BLaER1 treated with 17β-estradiol and CSF1 and Interleukin-3, amounts not matched to agents 10 nM and 100 nM (cell line): ENCODE results near the gene C16orf92.
A peak's percentile ranks its signal among the peaks of the same experiment; 100 is the strongest.

ENCODE experiments used
- H3K27ac ChIP-seq, 11 experiments: shearing (Covaris generic); formaldehyde crosslinking; 2 replicates each; pipeline ENCODE4 v1.8.1; 2022
- H3K27me3 ChIP-seq, 11 experiments: shearing (Covaris generic); formaldehyde crosslinking; 2 replicates each; pipeline ENCODE4 v1.8.1; 2022
- H3K36me3 ChIP-seq, 11 experiments: shearing (Covaris generic); formaldehyde crosslinking; 2 replicates each; pipeline ENCODE4 v1.8.1; 2022
- H3K4me1 ChIP-seq, 10 experiments: shearing (Covaris generic); formaldehyde crosslinking; 2 replicates each; pipeline ENCODE4 v1.8.1; 2022
- H3K4me2 ChIP-seq, 11 experiments: shearing (Covaris generic); formaldehyde crosslinking; 2 replicates each; pipeline ENCODE4 v1.8.1; 2022
- H3K4me3 ChIP-seq, 10 experiments: shearing (Covaris generic); formaldehyde crosslinking; 2 replicates each; pipeline ENCODE4 v1.8.1; 2022
- H3K9ac ChIP-seq, 11 experiments: shearing (Covaris generic); formaldehyde crosslinking; 2 replicates each; pipeline ENCODE4 v1.8.1; 2022
- H3K9me3 ChIP-seq, 11 experiments: shearing (Covaris generic); formaldehyde crosslinking; replicated peaks in 1 of 11; 2 replicates each; pipeline ENCODE4 v1.8.1; 2022
- H4K20me1 ChIP-seq, 11 experiments: shearing (Covaris generic); formaldehyde crosslinking; 2 replicates each; pipeline ENCODE4 v1.8.1; 2022
- Cebpa-rat ChIP-seq, 11 experiments: shearing (Covaris generic); IDR thresholded peaks; 2 replicates each; pipeline ENCODE4 v1.8.1; 2022

Gene C16orf92

DNA sequence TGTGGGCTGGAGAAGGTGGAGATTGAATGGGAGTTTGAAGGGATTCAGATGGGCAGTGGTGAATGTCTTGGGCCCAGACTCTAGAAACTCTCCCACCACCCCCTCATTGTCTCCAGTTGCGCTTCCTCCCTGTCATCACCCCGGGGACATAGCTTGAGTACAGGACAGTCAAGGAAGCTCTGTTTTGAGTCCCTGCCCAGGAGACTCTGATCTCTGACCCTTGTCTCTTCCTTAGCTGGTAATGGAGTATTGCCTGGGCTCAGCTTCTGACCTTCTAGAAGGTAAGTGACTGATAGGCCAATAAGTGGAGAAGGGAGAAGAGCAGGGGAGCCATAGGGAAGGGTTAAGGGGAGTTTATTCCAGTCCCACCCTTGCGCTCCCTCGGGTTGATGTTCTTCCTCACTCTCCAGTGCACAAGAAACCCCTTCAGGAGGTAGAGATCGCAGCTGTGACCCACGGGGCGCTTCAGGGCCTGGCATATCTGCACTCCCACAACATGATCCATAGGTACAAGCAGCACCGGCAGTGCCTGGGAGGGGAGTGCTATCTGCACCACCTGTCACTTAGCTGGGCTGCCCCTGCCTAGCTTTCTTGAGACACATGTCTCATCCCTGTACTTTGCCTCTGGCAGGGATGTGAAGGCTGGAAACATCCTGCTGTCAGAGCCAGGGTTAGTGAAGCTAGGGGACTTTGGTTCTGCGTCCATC lies 44.3 kb upstream of the C16orf92 start:
- peaks cover 36 to 45% (median 41%) of the 10 kb centered on the region in 10 experiments for H3K4me1 ChIP-seq
- H3K27ac ChIP-seq = no peak overlapping the region
- H3K9ac ChIP-seq = peak overlapping the region in 1 of 11 experiments; percentile 4; a peak in 1 of 22 replicates
- no peaks in the 10 kb centered on the region for H3K27me3 ChIP-seq
- no peaks in the 10 kb centered on the region for H3K9me3 ChIP-seq
- H3K36me3 ChIP-seq = peaks cover 64 to 71% (median 67%) of the 10 kb centered on the region in 11 experiments
- peaks cover 32 to 84% (median 52%) of the 10 kb centered on the region in 11 experiments for H4K20me1 ChIP-seq
- no peak for TF ChIP-seq Cebpa-rat (IDR thresholded peaks at IDR 0.05)
- no peak overlapping the region for H3K4me3 ChIP-seq
- peak overlapping the region in 2 of 11 experiments; percentile 11 to 99; a peak in 3 of 22 replicates for H3K4me2 ChIP-seq

GRCh38 chr16:29982560-29983419 lies 40.2 kb upstream of the C16orf92 start:
- Histone ChIP-seq H3K36me3 (peaks cover 100% of the 10 kb centered on the region in 11 experiments), H3K27ac (no peak overlapping the region)
- no peak for TF ChIP-seq Cebpa-rat (IDR thresholded peaks at IDR 0.05)

GRCh38 chr16:29983420-29984136 lies 39.4 kb upstream of the C16orf92 start:
- Histone ChIP-seq H3K9ac (peak overlapping the region in 4 of 11 experiments; percentile 11 to 51 (median 20); a peak in 3 of 22 replicates), H3K9me3 (no peaks in the 10 kb centered on the region), H3K4me2 (no peak overlapping the region), H3K4me1 (peaks cover 0 to 3% (median under 1%) of the 10 kb centered on the region in 10 experiments; a peak in 5 of 20 replicates), H4K20me1 (peaks cover 0 to 91% (median 15%) of the 10 kb centered on the region in 11 experiments; a peak in 17 of 22 replicates), H3K27me3 (no peaks in the 10 kb centered on the region), H3K27ac (0 out of 22 replicates have a peak overlapping the region, but pooled peaks of 1 of the 11 experiments have one; percentile 7), H3K36me3 (peaks cover 100% of the 10 kb centered on the region in 11 experiments), H3K4me3 (no peak overlapping the region)
- no peak for TF ChIP-seq Cebpa-rat (IDR thresholded peaks at IDR 0.05)

More at GRCh38 chr16:29982560-29983419, 40.2 kb upstream of the C16orf92 start:
- Histone ChIP-seq H3K27me3 (no peaks in the 10 kb centered on the region), H3K4me1 (peaks cover 0 to 11% (median 8%) of the 10 kb centered on the region in 10 experiments; a peak in 15 of 20 replicates), H4K20me1 (peaks cover 0 to 91% (median 23%) of the 10 kb centered on the region in 11 experiments; a peak in 18 of 22 replicates), H3K4me2 (no peak overlapping the region), H3K9me3 (no peaks in the 10 kb centered on the region), H3K4me3 (no peak overlapping the region), H3K9ac (peak overlapping the region in 1 of 11 experiments; percentile 19; a peak in 1 of 22 replicates)

DNA sequence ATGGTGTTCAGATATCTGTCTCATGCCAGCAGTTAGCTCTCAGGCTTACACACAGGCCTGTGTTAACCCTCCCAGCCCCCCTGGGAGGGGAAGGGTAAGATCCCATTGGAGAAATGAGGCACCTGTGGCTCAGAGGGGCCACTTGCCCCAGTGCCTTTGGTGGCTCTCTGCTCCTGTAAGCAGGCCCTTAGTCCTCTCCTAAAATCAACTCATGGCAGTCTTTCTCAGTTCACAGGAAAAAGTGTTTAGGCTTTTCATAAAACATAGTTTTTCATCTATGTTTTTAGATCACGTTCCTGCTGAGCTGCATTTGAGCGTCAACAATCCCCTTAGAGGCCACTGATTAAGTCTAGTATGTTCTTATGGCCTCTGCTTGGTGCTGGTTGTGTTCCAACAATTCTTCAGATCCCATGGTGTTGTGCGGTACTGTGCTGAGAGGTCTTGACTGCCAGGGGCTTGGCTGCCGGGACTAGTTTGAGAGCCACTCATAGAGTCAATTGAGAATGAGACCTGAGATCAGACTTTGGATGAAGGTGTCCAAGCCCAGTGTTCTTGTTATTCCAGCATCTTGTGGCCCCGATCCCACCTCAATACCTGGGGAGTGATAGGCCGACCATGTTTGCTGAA lies 38.7 kb upstream of the C16orf92 start:
- no peak overlapping the region for H3K4me2 ChIP-seq
- TF ChIP-seq Cebpa-rat (IDR thresholded peaks at IDR 0.05) = no peak
- 0 out of 22 replicates have a peak overlapping the region, but pooled peaks of 1 of the 11 experiments have one; percentile 7 for H3K27ac ChIP-seq
- peak overlapping the region in 4 of 11 experiments; percentile 19 to 51 (median 32); a peak in 4 of 22 replicates for H3K9ac ChIP-seq
- H3K9me3 ChIP-seq = no peaks in the 10 kb centered on the region
- no peaks in the 10 kb centered on the region for H3K4me1 ChIP-seq
- H3K27me3 ChIP-seq = no peaks in the 10 kb centered on the region
- no peak overlapping the region for H3K4me3 ChIP-seq
- peaks cover 100% of the 10 kb centered on the region in 11 experiments for H3K36me3 ChIP-seq
- H4K20me1 ChIP-seq = peaks cover 0 to 90% (median 8%) of the 10 kb centered on the region in 11 experiments; a peak in 12 of 22 replicates

- peaks cover 100% of the 10 kb centered on the region in 11 experiments for H3K36me3 ChIP-seq
Observed at GRCh38 chr16:29984764-29985147, 38.2 kb upstream of the C16orf92 start.

DNA sequence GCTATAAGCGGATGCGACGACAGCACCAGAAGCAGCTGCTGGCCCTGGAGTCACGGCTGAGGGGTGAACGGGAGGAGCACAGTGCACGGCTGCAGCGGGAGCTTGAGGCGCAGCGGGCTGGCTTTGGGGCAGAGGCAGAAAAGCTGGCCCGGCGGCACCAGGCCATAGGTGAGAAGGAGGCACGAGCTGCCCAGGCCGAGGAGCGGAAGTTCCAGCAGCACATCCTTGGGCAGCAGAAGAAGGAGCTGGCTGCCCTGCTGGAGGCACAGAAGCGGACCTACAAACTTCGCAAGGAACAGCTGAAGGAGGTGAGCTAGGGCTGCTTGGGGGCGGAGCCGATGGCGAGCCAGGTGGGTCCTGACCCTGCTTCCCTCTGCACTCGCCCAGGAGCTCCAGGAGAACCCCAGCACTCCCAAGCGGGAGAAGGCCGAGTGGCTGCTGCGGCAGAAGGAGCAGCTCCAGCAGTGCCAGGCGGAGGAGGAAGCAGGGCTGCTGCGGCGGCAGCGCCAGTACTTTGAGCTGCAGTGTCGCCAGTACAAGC lies 37.7 kb upstream of the C16orf92 start:
- H3K4me1 ChIP-seq = no peaks in the 10 kb centered on the region
- TF ChIP-seq Cebpa-rat (IDR thresholded peaks at IDR 0.05) = no peak
- no peak overlapping the region for H3K27ac ChIP-seq
- H3K4me2 ChIP-seq = no peak overlapping the region
- H3K9me3 ChIP-seq = no peaks in the 10 kb centered on the region
- no peaks in the 10 kb centered on the region for H3K27me3 ChIP-seq
- peaks cover 0 to 86% (median 8%) of the 10 kb centered on the region in 11 experiments; a peak in 11 of 22 replicates for H4K20me1 ChIP-seq
- H3K4me3 ChIP-seq = no peak overlapping the region
- H3K36me3 ChIP-seq = peaks cover 100% of the 10 kb centered on the region in 11 experiments
- H3K9ac ChIP-seq = no peak overlapping the region; a peak in 2 of 22 replicates

More at GRCh38 chr16:29984764-29985147, 38.2 kb upstream of the C16orf92 start:
- peaks cover 0 to 90% (median 10%) of the 10 kb centered on the region in 11 experiments; a peak in 11 of 22 replicates for H4K20me1 ChIP-seq
- no peak overlapping the region for H3K4me3 ChIP-seq
- no peaks in the 10 kb centered on the region for H3K9me3 ChIP-seq
- H3K4me1 ChIP-seq = no peaks in the 10 kb centered on the region
- H3K27me3 ChIP-seq = no peaks in the 10 kb centered on the region
- H3K27ac ChIP-seq = no peak overlapping the region
- TF ChIP-seq Cebpa-rat (IDR thresholded peaks at IDR 0.05) = no peak
- no peak overlapping the region for H3K4me2 ChIP-seq
- H3K9ac ChIP-seq = peak overlapping the region in 1 of 11 experiments; percentile 41; a peak in 1 of 22 replicates

GRCh38 chr16:29986231-29986630 lies 36.8 kb upstream of the C16orf92 start:
- no peaks in the 10 kb centered on the region for H3K9me3 ChIP-seq
- H3K27ac ChIP-seq = no peak overlapping the region
- H3K9ac ChIP-seq = peak overlapping the region in 2 of 11 experiments; percentile 15 to 37; a peak in 1 of 22 replicates
- H3K27me3 ChIP-seq = no peaks in the 10 kb centered on the region
- peaks cover 98 to 100% (median 100%) of the 10 kb centered on the region in 11 experiments for H3K36me3 ChIP-seq
- peaks cover 0 to 89% (median 8%) of the 10 kb centered on the region in 11 experiments; a peak in 11 of 22 replicates for H4K20me1 ChIP-seq
- no peak overlapping the region for H3K4me3 ChIP-seq
- TF ChIP-seq Cebpa-rat (IDR thresholded peaks at IDR 0.05) = no peak
- H3K4me1 ChIP-seq = no peaks in the 10 kb centered on the region
- H3K4me2 ChIP-seq = no peak overlapping the region

DNA sequence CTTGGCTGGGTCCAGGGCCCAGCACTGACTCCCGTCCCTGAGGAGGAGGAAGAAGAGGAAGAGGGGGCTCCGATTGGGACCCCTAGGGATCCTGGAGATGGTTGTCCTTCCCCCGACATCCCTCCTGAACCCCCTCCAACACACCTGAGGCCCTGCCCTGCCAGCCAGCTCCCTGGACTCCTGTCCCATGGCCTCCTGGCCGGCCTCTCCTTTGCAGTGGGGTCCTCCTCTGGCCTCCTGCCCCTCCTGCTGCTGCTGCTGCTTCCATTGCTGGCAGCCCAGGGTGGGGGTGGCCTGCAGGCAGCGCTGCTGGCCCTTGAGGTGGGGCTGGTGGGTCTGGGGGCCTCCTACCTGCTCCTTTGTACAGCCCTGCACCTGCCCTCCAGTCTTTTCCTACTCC lies 36.1 kb upstream of the C16orf92 start:
- H3K4me1 ChIP-seq = no peaks in the 10 kb centered on the region
- peaks cover 0 to 92% (median 8%) of the 10 kb centered on the region in 11 experiments; a peak in 12 of 22 replicates for H4K20me1 ChIP-seq
- H3K36me3 ChIP-seq = peaks cover 98 to 100% (median 100%) of the 10 kb centered on the region in 11 experiments
- no peaks in the 10 kb centered on the region for H3K9me3 ChIP-seq
- no peak for TF ChIP-seq Cebpa-rat (IDR thresholded peaks at IDR 0.05)
- no peaks in the 10 kb centered on the region for H3K27me3 ChIP-seq
- no peak overlapping the region for H3K9ac ChIP-seq
- H3K27ac ChIP-seq = no peak overlapping the region
- H3K4me2 ChIP-seq = no peak overlapping the region
- H3K4me3 ChIP-seq = no peak overlapping the region
